ENCODE results near the gene TNNT1.

TNNT1 gene

GRCh38 chr19:55161571-55162322, 12.7 kb upstream of the TNNT1 start:
- no peak for DNase-seq (ENCODE audit: low read depth)
- no peak for TF ChIP-seq CTCF (IDR thresholded peaks at IDR 0.05; ENCODE audit: low read depth, low read length)
- TF ChIP-seq MAX (IDR thresholded peaks at IDR 0.05; ENCODE audit: low read depth, low read length) = no peak
- no peak for TF ChIP-seq MYC (IDR thresholded peaks at IDR 0.05; ENCODE audit: low read depth, low read length)
- no peak for TF ChIP-seq POLR2A (IDR thresholded peaks at IDR 0.05; ENCODE audit: extremely low read depth, insufficient read length)
- no peak overlapping the region for H3K4me3 ChIP-seq (ENCODE audit: low read depth, low read length)

GRCh38 chr19:55160986-55161365, 12.0 kb upstream of the TNNT1 start:
- H3K4me3 ChIP-seq (ENCODE audit: low read depth, low read length) = no peak overlapping the region
- DNase-seq (ENCODE audit: low read depth) = no peak
- TF ChIP-seq POLR2A (IDR thresholded peaks at IDR 0.05; ENCODE audit: extremely low read depth, insufficient read length) = no peak
- TF ChIP-seq MAX (IDR thresholded peaks at IDR 0.05; ENCODE audit: low read depth, low read length) = no peak
- TF ChIP-seq MYC (IDR thresholded peaks at IDR 0.05; ENCODE audit: low read depth, low read length) = no peak
- TF ChIP-seq CTCF (IDR thresholded peaks at IDR 0.05; ENCODE audit: low read depth, low read length) = no peak

GRCh38 chr19:55160128-55160985, 11.4 kb upstream of the TNNT1 start:
- peak; percentile 80 for DNase-seq (ENCODE audit: low read depth)
- TF ChIP-seq CTCF (IDR thresholded peaks at IDR 0.05; ENCODE audit: low read depth, low read length) (peak; percentile 57), MYC (IDR thresholded peaks at IDR 0.05; ENCODE audit: low read depth, low read length) (peak; percentile 66), MAX (IDR thresholded peaks at IDR 0.05; ENCODE audit: low read depth, low read length) (peak; percentile 68), POLR2A (IDR thresholded peaks at IDR 0.05; ENCODE audit: extremely low read depth, insufficient read length) (no peak)
- H3K4me3 ChIP-seq (ENCODE audit: low read depth, low read length) = no peak overlapping the region

- no peak for TF ChIP-seq MYC (IDR thresholded peaks at IDR 0.05; ENCODE audit: low read depth, low read length)
- TF ChIP-seq MAX (IDR thresholded peaks at IDR 0.05; ENCODE audit: low read depth, low read length) = no peak
- TF ChIP-seq CTCF (IDR thresholded peaks at IDR 0.05; ENCODE audit: low read depth, low read length) = no peak
- TF ChIP-seq POLR2A (IDR thresholded peaks at IDR 0.05; ENCODE audit: extremely low read depth, insufficient read length) = no peak
- H3K4me3 ChIP-seq (ENCODE audit: low read depth, low read length) = no peak overlapping the region
- peak; percentile 44 for DNase-seq (ENCODE audit: low read depth)
Observed at GRCh38 chr19:55158848-55159749, 10.1 kb upstream of the TNNT1 start.

- no peak overlapping the region for H3K4me3 ChIP-seq (ENCODE audit: low read depth, low read length)
- TF ChIP-seq POLR2A (IDR thresholded peaks at IDR 0.05; ENCODE audit: extremely low read depth, insufficient read length) (no peak), MAX (IDR thresholded peaks at IDR 0.05; ENCODE audit: low read depth, low read length) (no peak), MYC (IDR thresholded peaks at IDR 0.05; ENCODE audit: low read depth, low read length) (no peak), CTCF (IDR thresholded peaks at IDR 0.05; ENCODE audit: low read depth, low read length) (no peak)
- no peak for DNase-seq (ENCODE audit: low read depth)
Observed at GRCh38 chr19:55158423-55158822, 9.4 kb upstream of the TNNT1 start.

Data from NB4 (cell line).